ENCODE results near the gene DPYD. TPM values are rescaled to one million over a fixed set of nuclear protein-coding genes. Genes with fewer than 3 reads are reported as not detected.

DPYD gene
- total RNA-seq, 1 donor from 2014 or later = 12.8 TPM

- no peaks in the 10 kb centered on the region for H3K36me3 Mint-ChIP-seq (ENCODE audit: unreplicated experiment)
- TF ChIP-seq, protein P1, sequence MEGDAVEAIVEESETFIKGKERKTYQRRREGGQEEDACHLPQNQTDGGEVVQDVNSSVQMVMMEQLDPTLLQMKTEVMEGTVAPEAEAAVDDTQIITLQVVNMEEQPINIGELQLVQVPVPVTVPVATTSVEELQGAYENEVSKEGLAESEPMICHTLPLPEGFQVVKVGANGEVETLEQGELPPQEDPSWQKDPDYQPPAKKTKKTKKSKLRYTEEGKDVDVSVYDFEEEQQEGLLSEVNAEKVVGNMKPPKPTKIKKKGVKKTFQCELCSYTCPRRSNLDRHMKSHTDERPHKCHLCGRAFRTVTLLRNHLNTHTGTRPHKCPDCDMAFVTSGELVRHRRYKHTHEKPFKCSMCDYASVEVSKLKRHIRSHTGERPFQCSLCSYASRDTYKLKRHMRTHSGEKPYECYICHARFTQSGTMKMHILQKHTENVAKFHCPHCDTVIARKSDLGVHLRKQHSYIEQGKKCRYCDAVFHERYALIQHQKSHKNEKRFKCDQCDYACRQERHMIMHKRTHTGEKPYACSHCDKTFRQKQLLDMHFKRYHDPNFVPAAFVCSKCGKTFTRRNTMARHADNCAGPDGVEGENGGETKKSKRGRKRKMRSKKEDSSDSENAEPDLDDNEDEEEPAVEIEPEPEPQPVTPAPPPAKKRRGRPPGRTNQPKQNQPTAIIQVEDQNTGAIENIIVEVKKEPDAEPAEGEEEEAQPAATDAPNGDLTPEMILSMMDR (IDR thresholded peaks at IDR 0.05; ENCODE audit: partially characterized antibody, unreplicated experiment) = no peak
- DNase-seq = no peak
- H3K4me1 Mint-ChIP-seq (ENCODE audit: low read depth, unreplicated experiment) = peaks cover 2% of the 10 kb centered on the region
- H3K27me3 Mint-ChIP-seq (ENCODE audit: unreplicated experiment) = no peaks in the 10 kb centered on the region
- H3K4me3 Mint-ChIP-seq (ENCODE audit: unreplicated experiment) = no peak overlapping the region
- H3K27ac Mint-ChIP-seq (ENCODE audit: unreplicated experiment) = no peak overlapping the region
- no peaks in the 10 kb centered on the region for H3K9me3 Mint-ChIP-seq (ENCODE audit: unreplicated experiment)
Measured at GRCh38 chr1:97332716-97333115, 588.1 kb downstream of the DPYD start.

DNA sequence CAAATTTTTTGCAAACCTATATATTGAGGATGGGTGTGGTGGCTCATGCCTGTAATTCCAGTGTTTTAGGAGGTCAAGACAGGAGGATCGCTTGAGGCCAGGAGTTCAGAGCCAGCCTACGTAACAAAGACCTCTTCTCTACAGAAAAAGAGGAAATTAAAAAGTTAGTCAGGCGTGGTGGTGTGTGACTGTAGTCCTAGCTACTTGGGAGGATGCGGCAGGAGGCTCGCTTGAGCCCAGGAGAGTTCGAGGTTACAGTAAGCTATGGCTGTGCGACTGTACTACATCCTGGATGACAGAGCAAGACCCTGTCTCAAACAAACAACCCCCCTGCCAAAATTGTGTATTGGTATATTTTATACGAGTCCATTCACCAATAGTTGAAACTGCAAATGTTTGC lies 589.7 kb downstream of the DPYD start:
- Mint-ChIP-seq H3K9me3 (ENCODE audit: unreplicated experiment) (no peaks in the 10 kb centered on the region), H3K27me3 (ENCODE audit: unreplicated experiment) (no peaks in the 10 kb centered on the region), H3K36me3 (ENCODE audit: unreplicated experiment) (no peaks in the 10 kb centered on the region), H3K27ac (ENCODE audit: unreplicated experiment) (no peak overlapping the region), H3K4me3 (ENCODE audit: unreplicated experiment) (no peak overlapping the region), H3K4me1 (ENCODE audit: low read depth, unreplicated experiment) (peaks cover 2% of the 10 kb centered on the region)
- TF ChIP-seq, protein P1 (IDR thresholded peaks at IDR 0.05; ENCODE audit: partially characterized antibody, unreplicated experiment) = no peak
- no peak for DNase-seq

- H3K9me3 Mint-ChIP-seq (ENCODE audit: unreplicated experiment) = peaks cover 1% of the 10 kb centered on the region
- TF ChIP-seq, protein P1 (IDR thresholded peaks at IDR 0.05; ENCODE audit: partially characterized antibody, unreplicated experiment) = no peak
- no peaks in the 10 kb centered on the region for H3K36me3 Mint-ChIP-seq (ENCODE audit: unreplicated experiment)
- DNase-seq = no peak
- H3K27ac Mint-ChIP-seq (ENCODE audit: unreplicated experiment) = no peak overlapping the region
- H3K27me3 Mint-ChIP-seq (ENCODE audit: unreplicated experiment) = peaks cover 2% of the 10 kb centered on the region
- H3K4me3 Mint-ChIP-seq (ENCODE audit: unreplicated experiment) = no peak overlapping the region
- no peaks in the 10 kb centered on the region for H3K4me1 Mint-ChIP-seq (ENCODE audit: low read depth, unreplicated experiment)
Measured at GRCh38 chr1:97314685-97315084, 606.1 kb downstream of the DPYD start.

- H3K27me3 Mint-ChIP-seq (ENCODE audit: unreplicated experiment) = no peaks in the 10 kb centered on the region
- peaks cover 21% of the 10 kb centered on the region for H3K4me1 Mint-ChIP-seq (ENCODE audit: low read depth, unreplicated experiment)
- TF ChIP-seq, protein P1 (IDR thresholded peaks at IDR 0.05; ENCODE audit: partially characterized antibody, unreplicated experiment) = no peak
- H3K36me3 Mint-ChIP-seq (ENCODE audit: unreplicated experiment) = no peaks in the 10 kb centered on the region
- DNase-seq = no peak
- H3K27ac Mint-ChIP-seq (ENCODE audit: unreplicated experiment) = no peak overlapping the region
- H3K4me3 Mint-ChIP-seq (ENCODE audit: unreplicated experiment) = no peak overlapping the region
- H3K9me3 Mint-ChIP-seq (ENCODE audit: unreplicated experiment) = peaks cover 4% of the 10 kb centered on the region
Measured at GRCh38 chr1:97308131-97308530, 612.7 kb downstream of the DPYD start.

DNA sequence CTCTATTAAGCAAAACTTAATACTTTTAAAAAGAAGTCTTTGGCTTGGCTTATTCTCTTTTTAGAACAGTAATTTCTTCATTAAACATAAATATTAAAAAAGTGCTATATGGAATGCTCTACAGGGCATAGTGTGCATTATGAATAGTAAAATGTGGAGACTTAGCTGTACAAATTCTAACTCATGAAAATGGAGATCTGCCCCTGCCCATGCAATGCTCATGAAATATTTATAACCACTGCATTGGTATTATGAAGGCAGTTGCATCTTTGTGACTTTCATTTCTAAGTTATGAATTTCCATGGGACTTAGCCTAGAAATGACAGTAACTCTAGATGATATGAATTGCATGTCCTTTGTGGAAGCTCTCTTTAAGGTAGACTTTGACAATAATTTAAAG lies 613.3 kb downstream of the DPYD start:
- no peaks in the 10 kb centered on the region for H3K36me3 Mint-ChIP-seq (ENCODE audit: unreplicated experiment)
- no peaks in the 10 kb centered on the region for H3K27me3 Mint-ChIP-seq (ENCODE audit: unreplicated experiment)
- no peak for DNase-seq
- H3K9me3 Mint-ChIP-seq (ENCODE audit: unreplicated experiment) = peaks cover 4% of the 10 kb centered on the region
- H3K4me1 Mint-ChIP-seq (ENCODE audit: low read depth, unreplicated experiment) = peaks cover 21% of the 10 kb centered on the region
- no peak overlapping the region for H3K27ac Mint-ChIP-seq (ENCODE audit: unreplicated experiment)
- no peak overlapping the region for H3K4me3 Mint-ChIP-seq (ENCODE audit: unreplicated experiment)
- TF ChIP-seq, protein P1 (IDR thresholded peaks at IDR 0.05; ENCODE audit: partially characterized antibody, unreplicated experiment) = no peak

Measured in glutamatergic neuron (in vitro differentiated cells).